Activated CD4-positive, alpha-beta T cell treated with anti-CD3 and anti-CD28 coated beads, Interleukin-2, Interleukin-4, amounts not matched to agents 100 ng/mL and 50 ng/mL, durations not matched to agents 16 hours and 8 hours (primary cell): ENCODE results near the gene ABHD2.
"Not testable (repeated sequence)": the region's sequence is repeated elsewhere in the genome, so short reads cannot be mapped to it uniquely, and the experiment has no call there.

ENCODE experiments used
- DNase-seq: peaks from one replicate; pipeline ENCODE4 v3.0.0-alpha.2; 2020; ENCODE audit warnings: low spot score

The ABHD2 gene

GRCh38 chr15:89227425-89227824 is 139.2 kb downstream of the ABHD2 start:
- DNase-seq = no peak

DNA sequence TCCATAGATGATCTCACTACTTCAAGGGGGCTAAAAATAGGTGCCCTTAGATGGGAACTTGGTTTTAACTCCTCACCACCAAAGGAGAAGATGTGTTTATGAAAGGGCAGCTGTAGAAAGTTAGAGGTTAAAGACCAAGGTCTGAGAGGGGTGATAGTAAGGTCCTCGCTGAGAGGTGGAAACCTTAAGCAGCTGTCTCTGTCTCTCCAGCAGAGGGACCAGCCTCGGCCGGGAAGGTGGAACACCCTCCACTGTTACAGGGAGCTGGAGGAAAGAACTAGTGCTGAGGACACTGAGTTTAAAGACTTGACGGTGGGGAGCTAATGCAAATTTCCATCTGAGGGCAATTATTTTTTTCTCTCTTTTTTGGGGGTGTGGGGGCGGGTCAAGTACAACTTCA is 142.0 kb downstream of the ABHD2 start:
- DNase-seq = no peak

GRCh38 chr15:89231832-89232231 is 143.6 kb downstream of the ABHD2 start:
- DNase-seq = no peak

DNA sequence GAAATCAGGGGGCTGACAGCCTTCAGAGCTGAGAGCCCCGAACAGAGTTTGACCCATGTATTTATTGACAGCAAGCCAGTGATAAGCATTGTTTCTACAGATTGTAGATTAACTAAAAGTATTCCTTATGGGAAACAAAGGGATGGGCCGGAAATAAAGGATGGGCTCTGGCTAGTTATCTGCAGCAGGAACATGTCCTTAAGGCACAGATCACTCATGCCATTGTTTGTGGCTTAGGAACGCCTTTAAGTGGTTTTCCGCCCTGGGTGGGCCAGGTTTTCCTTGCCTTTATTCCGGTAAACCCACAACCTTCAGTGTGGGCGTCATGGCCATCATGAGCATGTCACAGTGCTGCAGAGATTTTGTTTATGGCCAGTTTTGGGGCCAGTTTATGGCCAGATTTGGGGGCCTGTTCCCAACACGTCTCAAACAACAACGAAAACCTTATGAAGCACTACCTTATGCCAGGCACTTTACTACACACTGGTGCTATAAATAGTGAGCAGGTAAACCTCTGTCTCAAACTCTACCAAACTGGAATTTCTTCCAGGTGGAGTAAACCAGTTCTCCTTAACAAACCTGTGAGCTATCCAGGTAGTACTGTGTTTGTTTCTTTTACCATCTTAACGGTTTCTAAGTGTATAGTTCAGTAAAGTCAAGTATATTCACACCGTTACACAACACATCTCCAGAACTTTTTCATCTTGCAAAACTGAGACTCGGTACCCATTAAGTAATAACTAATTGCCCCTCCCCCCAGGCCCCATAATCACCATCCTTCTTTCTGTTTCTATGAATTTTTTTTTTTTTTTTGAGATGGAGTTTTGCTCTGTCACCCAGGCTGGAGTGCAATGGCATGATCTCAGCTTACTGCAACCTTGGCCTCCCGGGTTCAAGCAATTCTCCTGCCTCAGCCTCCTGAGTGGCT is 151.9 kb downstream of the ABHD2 start:
- DNase-seq = not testable (repeated sequence)

- DNase-seq = no peak
Observed at GRCh38 chr15:89243046-89243690, 154.9 kb downstream of the ABHD2 start.

- peak; percentile 98 for DNase-seq
Observed at GRCh38 chr15:89243691-89244573, 155.7 kb downstream of the ABHD2 start, which contains the start of gene FANCI. Gene FANCI, plus strand, starts transcription at chr15:89243979. Its CDS starts 3,669 bp downstream, at chr15:89247648.

GRCh38 chr15:89244574-89244903 is 156.3 kb downstream of the ABHD2 start:
- DNase-seq = no peak

- no peak for DNase-seq
Observed at GRCh38 chr15:89247446-89247845, 159.2 kb downstream of the ABHD2 start.

GRCh38 chr15:89248584-89248983 is 160.3 kb downstream of the ABHD2 start:
- DNase-seq = no peak

- not testable (repeated sequence) for DNase-seq
Observed at GRCh38 chr15:89250142-89250541, 161.9 kb downstream of the ABHD2 start.
